HEK293 (cell line): ENCODE measurements around the gene CALHM4.
A peak's percentile ranks its signal among the peaks of the same experiment; 100 is the strongest.

ENCODE experiments used
- ATF2 ChIP-seq: fragments of 450-650 bp; formaldehyde crosslinking; IDR thresholded peaks from 2 replicates; pipeline ENCODE4 v1.5.1; 2016; ENCODE audit warnings: missing biosample characterization, missing genetic modification characterization, low read depth
- GLIS2 ChIP-seq: fragments of 450-650 bp; formaldehyde crosslinking; IDR thresholded peaks from 2 replicates; pipeline ENCODE4 v1.5.1; 2016; ENCODE audit warnings: missing biosample characterization, missing genetic modification characterization
- HIC1 ChIP-seq: fragments of 450-650 bp; formaldehyde crosslinking; IDR thresholded peaks from 2 replicates; pipeline ENCODE4 v1.5.1; 2016; ENCODE audit warnings: missing biosample characterization, missing genetic modification characterization
- HOXA7 ChIP-seq: sonication (generic); formaldehyde crosslinking; IDR thresholded peaks from 2 replicates; pipeline ENCODE4 v1.8.1; 2022; ENCODE audit warnings: missing genetic modification reagents, borderline replicate concordance
- HOXD13 ChIP-seq: sonication (generic); formaldehyde crosslinking; IDR thresholded peaks from 2 replicates; pipeline ENCODE4 v1.8.0; 2022; ENCODE audit warnings: missing genetic modification reagents, borderline replicate concordance
- KLF8 ChIP-seq: fragments of 450-650 bp; formaldehyde crosslinking; IDR thresholded peaks from 2 replicates; pipeline ENCODE4 v1.5.1; 2016; ENCODE audit warnings: missing biosample characterization, missing genetic modification characterization
- KLF9 ChIP-seq: fragments of 450-650 bp; formaldehyde crosslinking; IDR thresholded peaks from 2 replicates; pipeline ENCODE4 v1.5.1; 2016; ENCODE audit warnings: missing biosample characterization, missing genetic modification characterization, low read depth
- MEIS1 ChIP-seq: sonication (generic); formaldehyde crosslinking; IDR thresholded peaks from 2 replicates; pipeline ENCODE4 v1.8.1; 2022; ENCODE audit warnings: missing genetic modification reagents, mild to moderate bottlenecking, borderline replicate concordance
- SCRT1 ChIP-seq: fragments of 450-650 bp; formaldehyde crosslinking; IDR thresholded peaks from 2 replicates; pipeline ENCODE4 v1.5.1; 2016; ENCODE audit warnings: missing biosample characterization, missing genetic modification characterization, borderline replicate concordance
- WT1 ChIP-seq: fragments of 450-650 bp; formaldehyde crosslinking; IDR thresholded peaks from 2 replicates; pipeline ENCODE4 v1.5.1; 2016; ENCODE audit warnings: missing biosample characterization, missing genetic modification characterization
- YY2 ChIP-seq: fragments of 450-650 bp; formaldehyde crosslinking; IDR thresholded peaks from 2 replicates; pipeline ENCODE4 v1.5.1; 2016; ENCODE audit warnings: missing biosample characterization, missing genetic modification characterization
- ZBTB20 ChIP-seq: fragments of 450-650 bp; formaldehyde crosslinking; IDR thresholded peaks from 2 replicates; pipeline ENCODE4 v1.5.1; 2016; ENCODE audit warnings: missing biosample characterization, missing genetic modification characterization
- ZBTB48 ChIP-seq: fragments of 450-650 bp; formaldehyde crosslinking; IDR thresholded peaks from 2 replicates; pipeline ENCODE4 v1.5.1; 2016; ENCODE audit warnings: missing biosample characterization, missing genetic modification characterization
- ZEB2 ChIP-seq: fragments of 450-650 bp; formaldehyde crosslinking; IDR thresholded peaks from 2 replicates; pipeline ENCODE4 v1.5.1; 2016; ENCODE audit warnings: missing biosample characterization, missing genetic modification characterization
- ZFHX2 ChIP-seq: fragments of 450-650 bp; formaldehyde crosslinking; conservative IDR thresholded peaks from 2 replicates; pipeline ENCODE4 v1.5.1; 2016; ENCODE audit warnings: missing biosample characterization, missing genetic modification characterization
- ZNF112 ChIP-seq: fragments of 450-650 bp; formaldehyde crosslinking; IDR thresholded peaks from 2 replicates; pipeline ENCODE4 v1.5.0; 2017; ENCODE audit warnings: missing biosample characterization, missing genetic modification characterization
- ZNF140 ChIP-seq: fragments of 450-650 bp; formaldehyde crosslinking; IDR thresholded peaks from 2 replicates; pipeline ENCODE4 v1.5.1; 2016; ENCODE audit warnings: missing biosample characterization, missing genetic modification characterization
- ZNF155 ChIP-seq: fragments of 450-650 bp; formaldehyde crosslinking; IDR thresholded peaks from 2 replicates; pipeline ENCODE4 v1.5.1; 2016; ENCODE audit warnings: missing biosample characterization, missing genetic modification characterization
- ZNF2 ChIP-seq: fragments of 450-650 bp; formaldehyde crosslinking; IDR thresholded peaks from 2 replicates; pipeline ENCODE4 v1.5.1; 2016; ENCODE audit warnings: missing biosample characterization, missing genetic modification characterization
- ZNF239 ChIP-seq: fragments of 450-650 bp; formaldehyde crosslinking; IDR thresholded peaks from 2 replicates; pipeline ENCODE4 v1.5.1; 2016; ENCODE audit warnings: missing biosample characterization, missing genetic modification characterization
- ZNF248 ChIP-seq: fragments of 450-650 bp; formaldehyde crosslinking; IDR thresholded peaks from 2 replicates; pipeline ENCODE4 v1.5.1; 2017; ENCODE audit warnings: missing biosample characterization, missing genetic modification characterization
- ZNF354C ChIP-seq: fragments of 450-650 bp; formaldehyde crosslinking; IDR thresholded peaks from 2 replicates; pipeline ENCODE4 v1.5.1; 2016; ENCODE audit warnings: missing biosample characterization, missing genetic modification characterization, low read depth, borderline replicate concordance
- ZNF37A ChIP-seq: fragments of 450-650 bp; IDR thresholded peaks from 2 replicates; pipeline ENCODE4 v1.5.1; 2018; ENCODE audit warnings: missing biosample characterization, missing genetic modification characterization
- ZNF404 ChIP-seq: fragments of 450-650 bp; formaldehyde crosslinking; IDR thresholded peaks from 2 replicates; pipeline ENCODE4 v1.5.1; 2017; ENCODE audit warnings: missing biosample characterization, missing genetic modification characterization
- ZNF416 ChIP-seq: fragments of 450-650 bp; formaldehyde crosslinking; IDR thresholded peaks from 2 replicates; pipeline ENCODE4 v1.5.1; 2016; ENCODE audit warnings: missing biosample characterization, missing genetic modification characterization
- ZNF426 ChIP-seq: fragments of 450-650 bp; formaldehyde crosslinking; IDR thresholded peaks from 2 replicates; pipeline ENCODE4 v1.5.1; 2017; ENCODE audit warnings: missing biosample characterization, missing genetic modification characterization, mild to moderate bottlenecking, inconsistent platforms, moderate library complexity
- ZNF433 ChIP-seq: fragments of 450-650 bp; formaldehyde crosslinking; IDR thresholded peaks from 2 replicates; pipeline ENCODE4 v1.5.1; 2016; ENCODE audit warnings: missing biosample characterization, missing genetic modification characterization, low read depth
- ZNF510 ChIP-seq: fragments of 450-650 bp; formaldehyde crosslinking; IDR thresholded peaks from 2 replicates; pipeline ENCODE4 v1.5.1; 2018; ENCODE audit warnings: mild to moderate bottlenecking, missing genetic modification characterization, missing biosample characterization; ENCODE audit not compliant: insufficient replicate concordance
- ZNF549 ChIP-seq: fragments of 450-650 bp; IDR thresholded peaks from 2 replicates; pipeline ENCODE4 v1.5.1; 2018; ENCODE audit warnings: missing biosample characterization, missing genetic modification characterization, mild to moderate bottlenecking, inconsistent platforms, moderate library complexity
- ZNF558 ChIP-seq: fragments of 450-650 bp; formaldehyde crosslinking; IDR thresholded peaks from 2 replicates; pipeline ENCODE4 v1.5.1; 2016; ENCODE audit warnings: missing biosample characterization, missing genetic modification characterization
- ZNF623 ChIP-seq: fragments of 450-650 bp; formaldehyde crosslinking; IDR thresholded peaks from 2 replicates; pipeline ENCODE4 v1.5.1; 2016; ENCODE audit warnings: missing biosample characterization, missing genetic modification characterization
- ZNF624 ChIP-seq: fragments of 450-650 bp; formaldehyde crosslinking; IDR thresholded peaks from 2 replicates; pipeline ENCODE4 v1.5.1; 2017; ENCODE audit warnings: missing biosample characterization, missing genetic modification characterization
- ZNF660 ChIP-seq: fragments of 450-650 bp; IDR thresholded peaks from 2 replicates; pipeline ENCODE4 v1.5.1; 2018; ENCODE audit warnings: missing biosample characterization, mild to moderate bottlenecking, missing genetic modification characterization
- ZNF707 ChIP-seq: fragments of 450-650 bp; formaldehyde crosslinking; IDR thresholded peaks from 2 replicates; pipeline ENCODE4 v1.5.1; 2016; ENCODE audit warnings: missing biosample characterization, missing genetic modification characterization
- ZNF747 ChIP-seq: fragments of 450-650 bp; formaldehyde crosslinking; IDR thresholded peaks from 2 replicates; pipeline ENCODE4 v1.5.1; 2016; ENCODE audit warnings: missing biosample characterization, missing genetic modification characterization
- ZNF785 ChIP-seq: fragments of 450-650 bp; formaldehyde crosslinking; IDR thresholded peaks from 2 replicates; pipeline ENCODE4 v1.5.1; 2016; ENCODE audit warnings: missing biosample characterization, missing genetic modification characterization
- ZNF837 ChIP-seq: fragments of 450-650 bp; formaldehyde crosslinking; IDR thresholded peaks from 2 replicates; pipeline ENCODE4 v1.5.1; 2016; ENCODE audit warnings: missing biosample characterization, missing genetic modification characterization
- ZNF843 ChIP-seq: fragments of 450-650 bp; formaldehyde crosslinking; IDR thresholded peaks from 2 replicates; pipeline ENCODE4 v1.5.1; 2016; ENCODE audit warnings: missing biosample characterization, missing genetic modification characterization

CALHM4 gene

GRCh38 chr6:116570856-116571682, 17.5 kb downstream of the CALHM4 start, which contains the start of gene RWDD1 (continued):
- TF ChIP-seq ATF2 (tag by site-specific recombination) (no peak; the same call in 1 of the 2 replicates), ZNF660 (tag by site-specific recombination) (peak; percentile 95), ZNF426 (no peak), ZNF843 (peak; percentile 83), KLF8 (tag by site-specific recombination) (peak; percentile 86), ZNF155 (tag by site-specific recombination) (no peak), ZNF112 (tag by site-specific recombination) (no peak), ZNF248 (tag by site-specific recombination) (no peak), ZFHX2 (peak; percentile 46; the same call in 1 of the 2 replicates), ZNF354C (tag by site-specific recombination) (no peak), ZNF2 (tag by site-specific recombination) (peak; percentile 69), ZNF707 (no peak), ZNF416 (tag by site-specific recombination) (no peak), ZBTB48 (tag by site-specific recombination) (peak; percentile 61), HIC1 (tag by site-specific recombination) (no peak), GLIS2 (tag by site-specific recombination) (peak; percentile 36; the same call in 1 of the 2 replicates), ZNF785 (tag by site-specific recombination) (0 out of 2 replicates have a peak, but pooled peaks have one; percentile 22), ZNF140 (no peak), ZNF549 (tag by site-specific recombination) (no peak), ZNF37A (tag by site-specific recombination) (no peak), ZEB2 (peak; percentile 84; the same call in 1 of the 2 replicates), ZNF747 (tag by site-specific recombination) (no peak), SCRT1 (no peak), ZNF624 (no peak), KLF9 (tag by site-specific recombination) (no peak; the same call in 1 of the 2 replicates), HOXD13 (CRISPR knock-in tag) (no peak), YY2 (peak; percentile 94), ZNF404 (tag by site-specific recombination) (no peak), ZNF433 (tag by site-specific recombination) (no peak), WT1 (tag by site-specific recombination) (no peak; the same call in none of the 2 replicates), HOXA7 (no peak), ZNF837 (no peak), ZNF558 (tag by site-specific recombination) (peak; percentile 54; the same call in 1 of the 2 replicates), ZNF510 (tag by site-specific recombination) (no peak), MEIS1 (CRISPR knock-in tag) (no peak), ZNF623 (no peak), ZNF239 (tag by site-specific recombination) (no peak), ZBTB20 (tag by site-specific recombination) (peak; percentile 97)
